Measurements from ENCODE around the gene KIF2A.
"Not testable (repeated sequence)": the region's sequence is repeated elsewhere in the genome, so short reads cannot be mapped to it uniquely, and the experiment has no call there.

The KIF2A gene

GRCh38 chr5:62291829-62292228 is 14.2 kb upstream of the KIF2A start:
- not testable (repeated sequence) for DNase-seq (ENCODE audit: low spot score)

DNA sequence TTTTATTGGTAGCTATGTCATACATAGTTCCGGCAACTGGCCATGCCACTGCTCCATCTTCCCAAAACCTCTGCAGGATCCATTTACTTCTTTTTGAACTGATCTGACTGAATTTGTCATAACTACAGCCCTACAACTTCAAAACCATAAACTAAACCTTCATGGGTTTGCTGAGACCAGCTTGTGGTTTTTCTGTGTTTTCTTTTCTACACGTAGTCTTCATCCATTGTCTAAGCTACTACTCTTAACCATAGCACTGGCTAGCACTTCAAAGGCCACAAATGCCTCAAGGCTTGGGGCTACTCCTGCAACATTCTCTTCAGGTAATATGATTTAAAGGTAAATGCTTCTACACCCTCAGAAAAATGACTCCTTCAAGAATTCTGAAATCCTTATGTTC is 9.0 kb upstream of the KIF2A start:
- DNase-seq (ENCODE audit: low spot score) = peak; percentile 20

DNA sequence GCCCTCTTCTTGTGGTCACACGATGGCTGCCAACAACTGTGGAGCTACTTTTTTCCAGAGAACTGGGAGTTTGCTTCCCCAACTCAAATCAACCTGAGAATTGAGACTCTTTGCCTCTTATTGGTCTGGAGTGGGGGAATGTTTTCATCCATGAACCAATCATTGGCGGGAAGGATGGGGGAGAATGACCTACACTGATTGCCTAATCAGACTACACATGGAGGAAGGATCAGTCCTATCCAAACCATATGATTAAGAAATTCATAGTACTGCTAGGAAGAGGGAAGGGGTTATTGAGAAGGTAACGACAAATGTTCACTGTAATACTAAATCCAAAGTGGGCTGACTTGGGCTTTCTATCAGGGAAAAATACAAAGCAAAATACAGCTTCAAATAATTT is 7.9 kb upstream of the KIF2A start:
- no peak for DNase-seq (ENCODE audit: low spot score)

DNA sequence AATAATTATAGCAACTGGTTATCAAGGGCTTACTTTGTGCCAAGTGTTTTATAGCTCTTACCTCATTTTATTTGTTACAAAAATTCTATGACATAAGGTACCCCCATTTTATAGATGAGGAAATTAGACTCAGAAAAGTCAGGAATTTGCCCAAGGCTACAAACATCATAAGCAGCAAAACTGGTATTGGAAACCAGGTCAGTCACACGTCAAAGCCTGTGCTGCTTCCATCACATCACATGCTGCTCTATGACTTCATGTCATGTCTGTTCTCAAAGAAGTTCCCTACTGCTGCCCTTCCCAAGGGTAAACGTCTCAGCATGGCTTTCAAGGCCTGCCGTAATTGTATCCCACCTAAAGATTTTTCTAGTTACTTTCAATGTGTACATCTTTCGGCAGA is 6.9 kb upstream of the KIF2A start:
- DNase-seq (ENCODE audit: low spot score) = no peak

GRCh38 chr5:62299600-62299999 is 6.4 kb upstream of the KIF2A start:
- no peak for DNase-seq (ENCODE audit: low spot score)

GRCh38 chr5:62305358-62305714 is 670 bp upstream of the KIF2A start:
- DNase-seq (ENCODE audit: low spot score) = no peak

DNA sequence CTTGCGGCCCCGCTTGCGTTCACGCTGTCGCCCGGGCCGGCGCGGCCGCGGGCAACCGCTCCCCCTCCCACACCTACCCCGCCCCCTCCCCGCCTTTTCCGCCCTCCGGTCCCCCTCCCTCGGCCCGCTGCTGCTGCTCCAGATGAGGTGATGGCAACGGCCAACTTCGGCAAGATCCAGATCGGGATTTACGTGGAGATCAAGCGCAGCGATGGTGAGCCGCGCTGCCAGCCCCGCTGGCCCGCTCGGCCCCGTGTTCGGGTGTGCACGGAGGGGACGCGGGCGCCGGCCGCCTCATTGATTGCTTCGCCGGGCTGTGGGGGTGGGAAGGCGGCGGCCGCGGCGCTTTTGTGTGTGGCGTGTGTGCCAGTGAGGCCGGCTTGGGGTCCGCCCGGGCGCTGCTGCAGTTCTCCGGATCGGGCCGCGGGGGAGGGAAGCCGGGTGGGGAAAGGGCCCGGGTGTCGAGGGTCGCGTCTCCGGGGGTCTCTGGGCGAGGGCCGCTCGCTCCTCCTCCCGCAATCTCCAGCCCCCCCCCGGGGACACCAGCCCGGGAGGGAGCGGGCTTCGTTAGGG is 403 bp downstream of the KIF2A start:
- DNase-seq (ENCODE audit: low spot score) = no peak

- DNase-seq (ENCODE audit: low spot score) = peak; percentile 29
These were observed 1.1 kb downstream of the KIF2A start for GRCh38 chr5:62306896-62307689.

DNA sequence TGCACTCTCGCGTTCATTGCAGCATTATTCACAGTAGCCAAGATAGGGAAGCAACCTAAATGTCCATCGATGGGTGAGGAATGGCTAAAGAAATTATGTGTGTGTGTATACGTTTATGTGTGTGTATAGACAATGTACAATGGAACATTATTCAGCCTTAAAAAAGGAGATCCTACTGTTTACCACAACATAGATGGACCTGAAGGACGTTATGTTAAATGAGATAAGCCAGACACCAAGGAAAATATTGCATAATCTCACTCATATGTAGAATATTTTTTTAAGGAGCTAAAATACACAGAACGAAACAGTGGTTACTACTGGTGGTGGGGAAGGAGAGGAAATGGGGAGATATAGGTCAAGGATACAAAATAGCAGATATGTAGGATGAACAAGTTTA is 2.4 kb downstream of the KIF2A start:
- DNase-seq (ENCODE audit: low spot score) = no peak

- DNase-seq (ENCODE audit: low spot score) = no peak
These were observed 3.1 kb downstream of the KIF2A start for GRCh38 chr5:62309107-62309506.

- no peak for DNase-seq (ENCODE audit: low spot score)
These were observed 4.6 kb downstream of the KIF2A start for GRCh38 chr5:62310426-62311143.

GRCh38 chr5:62312036-62312435 is 6.0 kb downstream of the KIF2A start:
- no peak for DNase-seq (ENCODE audit: low spot score)

DNA sequence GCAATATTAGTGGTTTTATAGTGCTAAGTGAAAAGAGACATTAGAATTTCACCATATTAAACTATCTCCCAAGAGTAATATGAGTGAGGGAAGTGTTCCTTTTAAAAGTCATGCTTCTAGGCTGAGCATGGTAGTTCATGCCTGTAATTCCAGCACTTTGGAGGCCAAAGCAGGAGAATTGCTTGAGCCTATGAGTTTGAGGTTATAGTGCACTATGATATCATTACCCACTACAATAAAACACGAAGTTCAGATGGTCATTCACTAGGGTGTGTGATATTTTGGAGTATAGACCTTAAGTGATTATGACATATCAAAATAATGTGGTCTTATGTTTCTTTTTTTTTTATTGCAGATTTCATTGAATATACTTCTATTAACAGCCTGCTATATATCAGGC is 6.7 kb downstream of the KIF2A start:
- DNase-seq (ENCODE audit: low spot score) = no peak

GRCh38 chr5:62314213-62314830 is 8.3 kb downstream of the KIF2A start:
- no peak for DNase-seq (ENCODE audit: low spot score)

- no peak for DNase-seq (ENCODE audit: low spot score)
These were observed 9.6 kb downstream of the KIF2A start for GRCh38 chr5:62315376-62316175.

GRCh38 chr5:62316176-62316502 is 10.1 kb downstream of the KIF2A start:
- no peak for DNase-seq (ENCODE audit: low spot score)

GRCh38 chr5:62317810-62318209 is 11.8 kb downstream of the KIF2A start:
- DNase-seq (ENCODE audit: low spot score) = no peak

DNA sequence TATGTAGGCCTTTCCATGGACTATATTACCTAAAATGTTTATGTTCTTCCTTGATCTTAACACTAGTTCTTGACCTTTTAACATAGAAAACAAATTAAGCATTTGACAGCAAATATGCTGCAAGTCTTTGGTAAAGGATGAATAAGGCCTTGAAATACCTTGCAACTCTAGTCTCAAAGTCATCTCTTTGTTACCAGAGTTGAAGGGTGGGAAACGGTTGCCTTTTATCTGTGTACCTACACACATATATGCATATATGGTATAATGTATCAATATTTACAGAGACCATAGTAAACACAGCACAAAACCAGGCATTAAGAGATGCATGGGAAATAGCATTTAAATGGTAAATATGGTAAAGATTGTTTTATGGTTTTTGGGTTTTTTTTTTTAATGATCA is 16.5 kb downstream of the KIF2A start:
- no peak for DNase-seq (ENCODE audit: low spot score)

DNA sequence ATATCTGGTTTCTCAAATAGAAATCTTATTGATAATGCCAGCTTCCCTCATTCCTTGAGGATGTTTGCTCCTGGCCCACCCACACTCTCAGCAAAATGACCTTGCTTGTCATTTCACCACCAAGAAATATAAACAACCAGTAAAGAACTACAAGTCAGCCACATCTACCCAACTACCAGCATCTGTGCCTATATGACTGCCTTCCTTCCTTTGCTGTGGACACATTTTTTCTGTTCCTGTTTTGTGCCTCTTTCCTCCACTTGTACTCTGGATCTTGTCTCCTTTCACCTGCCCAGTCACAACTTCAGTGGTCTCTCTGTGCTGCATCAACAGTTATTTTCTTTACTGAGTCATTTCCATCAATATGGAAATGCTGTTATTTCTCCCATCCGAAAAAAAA is 20.3 kb downstream of the KIF2A start:
- DNase-seq (ENCODE audit: low spot score) = no peak

DNA sequence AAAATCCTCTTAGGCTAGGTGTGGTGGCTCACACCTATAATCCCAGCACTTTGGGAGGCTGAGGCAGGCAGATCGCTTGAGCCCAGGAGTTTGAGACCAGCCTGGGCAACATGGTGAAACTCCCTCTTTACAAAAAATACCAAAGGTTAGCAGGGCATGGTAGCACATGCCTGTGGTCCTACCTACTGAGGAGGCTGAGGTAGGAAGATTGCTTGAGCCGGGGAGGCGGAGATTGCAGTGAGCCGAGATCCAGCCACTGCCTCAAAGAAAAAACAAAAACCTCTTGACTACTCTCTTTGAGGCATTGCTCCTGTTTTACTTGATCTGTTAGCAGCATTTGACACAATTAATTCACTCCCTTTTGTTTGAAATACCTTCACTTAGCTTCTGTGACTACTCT is 20.7 kb downstream of the KIF2A start:
- DNase-seq (ENCODE audit: low spot score) = no peak

- no peak for DNase-seq (ENCODE audit: low spot score)
These were observed 21.4 kb downstream of the KIF2A start for GRCh38 chr5:62327138-62328053.
